K562 (cell line): ENCODE results near the gene RALGAPB. TPM values are rescaled to one million over a fixed set of nuclear protein-coding genes. Genes with fewer than 3 reads are reported as not detected.

ENCODE experiments used
- CREB3L1 ChIP-seq: fragments of 450-650 bp; IDR thresholded peaks from 2 replicates; pipeline ENCODE4 v1.6.1; 2014; ENCODE audit warnings: low read depth, mild to moderate bottlenecking, moderate library complexity, borderline replicate concordance
- ELK3 ChIP-seq: fragments of 450-650 bp; formaldehyde crosslinking; IDR thresholded peaks from 2 replicates; pipeline ENCODE4 v1.4.0; 2020; ENCODE audit warnings: mild to moderate bottlenecking
- FOXM1 ChIP-seq, 2 experiments: fragments of 450-650 bp in 1 of 2; sonication (generic) in 1 of 2; formaldehyde crosslinking in 1 of 2; IDR thresholded peaks; 2 replicates each; pipeline versions ENCODE4 v1.6.1 to v1.9.0; 2017 to 2022; ENCODE audit warnings: low read depth in 2 of 2, mild to moderate bottlenecking in 2 of 2, missing genetic modification reagents in 1 of 2, moderate library complexity in 1 of 2
- IRF1 ChIP-seq: sonication (generic); formaldehyde crosslinking; IDR thresholded peaks from 2 replicates; pipeline ENCODE4 v1.8.0; 2022; ENCODE audit warnings: missing genetic modification reagents, mild to moderate bottlenecking, borderline replicate concordance
- KDM1A ChIP-seq, 2 experiments: fragments of 450-650 bp; IDR thresholded peaks; 2 replicates each; pipeline ENCODE4 v1.6.1; 2016; ENCODE audit warnings: mild to moderate bottlenecking in 2 of 2
- NONO ChIP-seq, 2 experiments: fragments of 200-400 bp in 1 of 2; fragments of 450-650 bp in 1 of 2; formaldehyde crosslinking in 1 of 2; IDR thresholded peaks; 2 replicates each; pipeline ENCODE4 v1.6.1; 2017; ENCODE audit warnings: low read depth in 2 of 2, mild to moderate bottlenecking in 2 of 2, moderate library complexity in 2 of 2, low read length in 1 of 2
- RBBP5 ChIP-seq: fragments of 200-600 bp; sonication (generic); IDR thresholded peaks from 2 replicates; pipeline ENCODE4 v1.6.1; 2012; ENCODE audit warnings: borderline replicate concordance, mild to moderate bottlenecking, low read length, control low read depth, inconsistent platforms; ENCODE audit not compliant: insufficient read depth, poor library complexity, severe bottlenecking
- REST ChIP-seq, 2 experiments: fragments of 450-650 bp; formaldehyde crosslinking in 1 of 2; IDR thresholded peaks; 2 replicates each; pipeline versions ENCODE4 v1.4.0 to v1.6.1; 2014 to 2020; ENCODE audit warnings: mild to moderate bottlenecking in 2 of 2, borderline replicate concordance in 1 of 2, low read depth in 1 of 2
- RHOXF2B ChIP-seq: fragments of 250-450 bp; sonication (Bioruptor Pico); conservative IDR thresholded peaks from 2 replicates; pipeline ENCODE4 v1.5.1; 2021
- SMARCA4 ChIP-seq: fragments of 450-650 bp; IDR thresholded peaks from 2 replicates; pipeline ENCODE4 v1.6.1; 2016
- TEAD2 ChIP-seq: fragments of 450-650 bp; IDR thresholded peaks from 2 replicates; pipeline ENCODE4 v1.6.1; 2016; ENCODE audit warnings: missing genetic modification characterization, control low read depth, missing compliant biosample characterization
- YBX1 ChIP-seq: fragments of 450-650 bp; IDR thresholded peaks from 2 replicates; pipeline ENCODE4 v1.7.1; 2016; ENCODE audit warnings: mild to moderate bottlenecking
- ZNF408 ChIP-seq: fragments of 250-450 bp; sonication (Bioruptor Pico); IDR thresholded peaks from 2 replicates; pipeline ENCODE4 v1.4.0; 2020; ENCODE audit warnings: low read depth, mild to moderate bottlenecking, moderate library complexity
- ZNF511 ChIP-seq: sonication (generic); formaldehyde crosslinking; IDR thresholded peaks from 2 replicates; pipeline ENCODE4 v1.8.0; 2022; ENCODE audit warnings: mild to moderate bottlenecking, missing genetic modification reagents
- ZNF766 ChIP-seq: fragments of 200-800 bp; sonication (Bioruptor generic); conservative IDR thresholded peaks from 2 replicates; pipeline ENCODE4 v1.6.1; 2016; ENCODE audit warnings: missing genetic modification characterization, missing compliant biosample characterization
- polyA plus RNA-seq, 8 experiments: library from polyadenylated mRNA; depleted of rRNA in 4 of 8; stranded (reverse) in 5 of 8; unstranded in 3 of 8; fragments of >200 nt; fragmentation: Nextera tagmentation in 2 of 8; fragmentation: Illumina TruSeq in 1 of 8; extraction: Ambion mirVana in 2 of 8; extraction: Trizol in 1 of 8; gene quantifications; 2 replicates each; pipeline versions ENCODE4 v1.2.1 to v1.2.3, GENCODE V29; 2011 to 2014; ENCODE audit warnings: inconsistent platforms in 1 of 8, missing spikeins in 1 of 8
- total RNA-seq, 7 experiments: library from RNA; depleted of rRNA in 6 of 7; stranded (reverse); fragments of >200 nt in 6 of 7; fragmentation: Illumina TruSeq in 2 of 7; extraction: Trizol in 2 of 7; gene quantifications; 2 replicates each; pipeline versions ENCODE4 v1.2.1 to v1.2.3, GENCODE V29; 2011 to 2021; ENCODE audit warnings: low replicate concordance in 1 of 7

The RALGAPB gene
- total and polyA plus RNA-seq, 9 of the 15 experiments (the other 6 are each of a cell fraction or from before 2014, with no cell fraction given), result 4.3 to 25.6 (median 13.6) TPM

GRCh38 chr20:38471987-38472512 is 593 bp upstream of the RALGAPB start (continued):
- no peak for TF ChIP-seq ZNF766 (CRISPR knock-in tag)
- no peak for TF ChIP-seq ZNF408 (CRISPR knock-in tag)
- no peak for TF ChIP-seq ELK3 (CRISPR knock-in tag)
- TF ChIP-seq FOXM1 (IDR thresholded peaks at IDR 0.05; ENCODE audit: low read depth), result no peak
- TF ChIP-seq FOXM1 (CRISPR knock-in tag; IDR thresholded peaks at IDR 0.05; ENCODE audit: low read depth), result no peak
- no peak for TF ChIP-seq YBX1
- peak in 1 of 2 experiments; percentile 6; a peak in 1 of 4 replicates for TF ChIP-seq NONO (IDR thresholded peaks at IDR 0.05; ENCODE audit: low read depth in 2 of 2, low read length in 1 of 2)
- no peak; the same call in 1 of the 2 replicates for TF ChIP-seq SMARCA4
- no peak for TF ChIP-seq REST (IDR thresholded peaks at IDR 0.05; ENCODE audit: borderline replicate concordance)
- TF ChIP-seq REST (CRISPR knock-in tag; IDR thresholded peaks at IDR 0.05; ENCODE audit: low read depth), result no peak
- no peak for TF ChIP-seq TEAD2 (tag)
- TF ChIP-seq ZNF511 (CRISPR knock-in tag), result no peak
- TF ChIP-seq IRF1 (CRISPR knock-in tag), result no peak
- peak; percentile 39 for TF ChIP-seq RBBP5
- no peak for TF ChIP-seq CREB3L1
- no peak for TF ChIP-seq KDM1A (IDR thresholded peaks at IDR 0.05)
- TF ChIP-seq RHOXF2B (CRISPR knock-in tag), result 0 out of 2 replicates have a peak, but pooled peaks have one; percentile 41
